Measurements from ENCODE around the gene TCF7L2.

TCF7L2 gene

DNA sequence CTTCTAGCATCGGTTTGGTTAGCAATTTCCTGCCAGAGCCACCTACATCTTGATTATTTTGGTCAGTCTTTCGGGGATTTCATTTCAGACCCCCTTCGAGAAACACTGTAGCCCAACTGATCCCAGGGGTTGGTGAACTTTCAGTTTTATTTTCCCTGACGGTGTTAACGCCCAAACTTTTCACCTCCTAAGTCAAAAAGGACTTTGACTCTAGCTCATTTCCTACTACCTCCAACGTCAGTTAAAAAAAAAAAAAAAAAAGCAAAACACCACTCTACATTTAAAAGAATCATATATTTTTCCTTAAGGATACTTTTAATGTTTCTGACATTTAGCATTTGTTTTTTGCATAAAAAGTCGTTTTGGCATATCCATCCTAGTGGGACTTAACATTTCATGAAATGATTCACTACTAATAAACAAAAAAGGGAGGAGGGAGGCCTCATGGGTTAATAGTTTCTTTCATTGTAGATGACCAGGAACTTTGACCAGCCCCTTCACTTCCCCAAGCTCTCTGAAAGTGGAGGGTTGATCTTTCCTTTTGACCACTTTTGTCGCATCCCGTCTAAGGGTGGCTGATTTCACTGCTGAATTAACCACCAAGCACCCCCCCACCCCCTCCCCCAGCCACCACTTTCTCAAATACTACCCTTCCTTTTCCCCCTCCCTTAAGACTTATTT lies 764 bp upstream of the TCF7L2 start:
- no peak for DNase-seq

DNA sequence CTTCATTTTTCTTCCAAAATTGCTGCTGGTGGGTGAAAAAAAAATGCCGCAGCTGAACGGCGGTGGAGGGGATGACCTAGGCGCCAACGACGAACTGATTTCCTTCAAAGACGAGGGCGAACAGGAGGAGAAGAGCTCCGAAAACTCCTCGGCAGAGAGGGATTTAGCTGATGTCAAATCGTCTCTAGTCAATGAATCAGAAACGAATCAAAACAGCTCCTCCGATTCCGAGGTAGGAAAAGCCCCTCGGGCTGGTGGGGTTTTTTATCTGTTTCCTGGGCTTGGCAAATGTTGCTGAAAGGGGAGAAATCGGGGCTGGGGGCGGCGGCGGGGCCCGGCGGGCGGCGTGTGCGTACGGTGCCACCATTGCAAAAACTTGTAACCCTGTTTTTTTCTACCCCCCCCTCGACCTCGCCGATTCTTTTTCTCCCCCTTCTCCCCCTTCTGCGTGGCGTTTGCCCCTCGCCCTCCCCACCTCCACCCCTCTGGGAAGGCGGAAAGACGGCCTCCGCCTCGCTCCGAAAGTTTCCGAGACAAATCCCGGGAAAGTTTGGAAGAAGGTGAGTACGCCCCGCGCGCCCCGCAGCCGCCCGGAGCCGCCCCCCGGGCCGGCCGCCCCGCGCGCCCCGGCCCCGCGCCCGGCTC lies 789 bp downstream of the TCF7L2 start:
- peak; percentile 17 for DNase-seq

DNA sequence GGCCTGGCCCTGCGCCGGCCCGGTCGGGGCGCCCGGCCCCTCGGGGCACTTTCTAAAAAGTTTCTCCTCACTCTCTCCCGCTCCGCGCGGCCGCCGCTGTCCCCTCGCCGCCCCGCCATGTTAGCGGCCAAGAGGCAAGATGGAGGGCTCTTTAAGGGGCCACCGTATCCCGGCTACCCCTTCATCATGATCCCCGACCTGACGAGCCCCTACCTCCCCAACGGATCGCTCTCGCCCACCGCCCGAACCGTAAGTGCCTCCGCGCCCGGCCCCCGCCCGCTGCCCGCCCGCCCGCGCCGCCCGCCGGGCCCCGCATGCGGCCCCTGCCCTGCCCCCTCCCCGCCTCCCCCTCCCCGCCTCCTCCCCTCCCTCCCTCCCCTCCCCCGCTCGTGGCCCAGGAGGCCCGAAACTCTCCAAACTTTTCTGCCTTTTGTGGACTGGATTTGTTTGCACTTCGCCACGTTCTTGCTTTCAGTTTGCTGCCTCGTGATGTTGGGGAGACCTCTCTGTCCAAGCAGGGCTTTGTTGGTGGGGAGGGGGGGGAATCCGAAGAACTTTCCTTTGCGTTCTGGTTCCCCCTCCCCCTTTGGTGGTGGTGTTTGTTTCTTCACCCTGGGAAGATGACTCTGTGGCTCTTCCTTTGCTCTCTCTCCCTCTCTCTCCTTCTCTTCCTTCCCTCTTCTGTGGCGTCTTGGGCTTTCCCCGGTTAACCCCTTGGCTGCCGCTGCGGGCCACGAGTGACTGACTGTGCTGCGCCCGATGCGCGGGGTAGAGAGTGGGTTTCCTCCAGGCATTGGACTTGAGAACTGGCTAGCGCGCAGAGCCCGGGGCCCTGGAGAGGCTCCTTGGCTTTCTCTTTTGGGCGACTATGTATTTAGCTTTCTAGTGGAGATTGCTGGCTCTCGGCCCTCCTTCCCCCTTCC lies 1.6 kb downstream of the TCF7L2 start:
- peak; percentile 12 for DNase-seq

DNA sequence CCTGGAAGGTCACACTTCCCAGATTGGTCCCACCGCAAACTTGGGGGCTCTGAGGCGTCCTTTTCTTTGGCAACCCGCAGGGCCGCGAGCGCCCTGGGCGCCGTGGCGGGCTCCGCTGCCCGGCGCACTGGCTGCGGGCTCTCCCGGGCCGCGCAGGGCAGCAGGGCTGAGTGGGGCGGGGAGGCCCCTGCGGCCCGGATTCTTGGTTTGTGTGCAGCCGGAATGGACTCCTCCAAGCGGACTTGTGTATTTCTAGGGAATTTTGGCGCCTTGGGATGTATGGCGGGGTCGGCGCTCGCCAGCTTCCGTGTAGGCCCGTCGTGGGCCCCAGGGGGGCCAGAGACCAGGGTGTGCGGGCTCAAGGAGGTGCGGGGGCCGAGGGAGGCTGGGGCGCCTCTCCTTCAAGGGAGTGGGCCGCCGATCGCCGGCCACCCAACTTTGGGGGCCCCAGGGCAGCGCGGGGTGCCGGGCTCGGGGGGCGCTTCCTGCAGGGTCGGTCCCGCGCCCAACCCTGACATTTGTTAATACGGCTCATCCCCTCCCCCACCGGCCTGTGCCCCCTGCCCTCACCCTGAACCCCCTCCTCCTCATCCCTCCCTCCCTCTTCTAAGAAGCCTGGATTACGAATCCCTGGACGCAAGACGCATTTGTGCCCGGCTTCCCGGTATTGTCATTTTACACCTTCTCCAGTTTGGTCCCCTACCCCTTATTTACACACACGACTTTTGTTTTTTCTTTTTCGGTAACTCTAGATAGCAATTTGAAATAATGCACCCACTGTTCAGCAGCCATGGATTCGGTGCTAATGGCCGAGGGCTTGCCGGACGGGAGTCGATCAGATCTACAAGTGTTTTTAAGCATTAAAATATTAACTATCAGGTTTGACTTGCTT lies 2.5 kb downstream of the TCF7L2 start:
- DNase-seq, result no peak

DNA sequence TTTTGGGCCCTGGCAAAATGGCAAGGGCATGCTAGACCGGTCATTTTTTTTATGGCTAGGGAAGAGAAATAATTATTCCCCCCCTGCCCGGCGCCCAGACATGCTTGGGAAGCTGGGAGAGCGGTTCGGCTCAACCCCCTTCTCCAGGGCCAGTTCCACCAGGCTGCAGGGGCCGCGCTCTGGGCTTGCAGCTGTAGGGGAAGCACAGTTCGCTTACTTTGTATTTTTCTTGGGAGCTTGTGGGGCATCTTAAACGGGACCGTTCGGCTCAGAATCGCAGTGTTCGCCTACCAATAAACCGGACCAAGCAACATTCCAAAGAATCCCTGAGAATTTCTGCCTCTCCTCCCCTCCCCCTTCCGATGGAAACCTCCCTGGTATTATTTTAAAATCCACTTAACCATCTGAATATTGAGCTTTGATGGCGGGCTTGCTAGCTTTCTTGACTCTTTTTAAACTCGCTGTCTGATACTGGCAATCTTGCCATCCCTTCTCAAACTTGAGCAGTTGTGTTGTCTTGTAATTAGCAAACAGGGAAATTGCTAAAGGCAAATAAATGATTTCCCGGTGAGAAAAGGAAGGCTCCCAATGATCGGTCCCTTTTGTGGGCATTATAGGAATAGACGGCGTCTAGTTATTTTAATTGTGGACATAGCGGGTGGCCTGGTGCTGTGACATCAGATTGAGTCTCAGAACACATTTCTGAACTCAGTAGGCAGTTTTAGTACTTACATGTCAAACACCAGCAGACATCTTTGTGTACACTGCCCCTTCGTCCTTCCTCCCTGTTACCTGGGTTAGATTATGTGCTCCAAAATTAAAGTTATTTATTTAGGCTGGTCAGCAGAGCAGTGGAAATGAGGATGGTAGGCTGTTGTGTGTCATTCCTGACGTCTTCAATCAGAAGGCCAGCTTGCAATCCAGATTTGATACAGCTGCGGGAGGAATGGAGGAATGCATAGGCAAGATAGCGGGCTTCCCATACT lies 3.4 kb downstream of the TCF7L2 start:
- DNase-seq, result no peak

DNA sequence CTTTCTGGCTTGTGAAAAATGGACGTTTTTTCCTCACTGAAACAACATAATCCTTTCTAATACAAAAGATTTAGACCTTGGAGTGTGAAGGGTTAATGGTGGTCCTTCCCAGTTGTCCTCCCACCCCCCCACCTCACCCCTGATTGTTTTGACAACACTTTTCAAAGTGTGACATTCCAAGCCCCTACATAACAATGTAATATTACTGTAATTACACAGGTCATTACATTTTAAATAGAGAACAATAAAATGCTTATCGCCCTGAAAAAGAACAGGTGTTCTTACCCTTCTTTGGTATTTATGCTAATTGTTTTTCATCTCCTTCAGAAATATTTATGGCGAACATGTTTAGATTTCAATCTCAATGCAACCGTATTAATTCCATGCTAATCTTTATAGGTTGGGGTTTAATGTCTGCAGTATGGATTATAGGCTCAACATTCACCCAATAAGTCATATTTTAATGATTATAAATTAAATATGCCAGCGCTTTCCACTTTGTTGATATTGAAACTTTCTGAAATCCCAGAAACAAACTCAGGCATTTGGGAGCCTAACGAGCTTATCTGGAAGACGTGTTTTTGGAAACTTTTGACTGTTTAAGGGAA lies 5.0 kb downstream of the TCF7L2 start:
- DNase-seq, result no peak

DNA sequence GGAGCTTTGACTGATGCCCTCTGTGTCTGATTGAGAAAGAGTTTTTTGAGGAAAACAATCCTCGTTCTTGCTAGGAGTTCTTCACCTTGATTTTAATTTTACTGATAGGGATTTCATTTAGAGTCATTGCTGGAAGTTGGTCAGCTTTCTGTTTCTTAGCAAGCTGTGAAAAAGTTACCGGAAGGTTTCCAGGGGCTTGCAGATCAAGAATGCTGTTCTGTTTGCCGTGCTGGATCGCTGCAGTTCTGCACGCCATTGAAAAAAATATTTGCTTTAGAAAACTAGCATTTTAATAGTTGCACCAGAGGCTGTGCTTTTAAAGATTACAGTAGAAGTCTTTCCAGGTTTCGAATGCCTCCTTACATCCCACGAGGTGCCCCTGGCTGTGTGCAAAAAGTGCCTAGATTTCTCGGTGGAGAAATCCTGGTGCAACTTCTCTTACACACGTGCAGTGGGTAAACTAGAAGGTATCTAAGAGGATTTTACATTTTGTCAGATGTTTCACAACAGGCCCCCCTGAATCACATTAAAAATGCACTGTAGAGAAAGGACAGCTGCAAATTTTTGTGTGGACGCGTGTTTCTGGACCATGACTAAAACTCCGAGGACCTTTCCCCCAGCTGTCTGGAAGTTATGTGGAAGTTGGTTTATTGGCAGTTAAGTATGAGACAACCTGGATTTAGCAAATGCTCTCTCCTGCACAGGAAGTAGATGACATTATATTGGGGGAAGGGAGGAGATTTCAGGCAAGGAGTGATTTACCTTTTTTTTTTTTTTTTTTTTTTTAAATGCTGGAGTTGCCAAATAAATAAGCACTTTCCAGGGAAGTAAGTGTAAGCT lies 5.8 kb downstream of the TCF7L2 start:
- DNase-seq, result no peak

DNA sequence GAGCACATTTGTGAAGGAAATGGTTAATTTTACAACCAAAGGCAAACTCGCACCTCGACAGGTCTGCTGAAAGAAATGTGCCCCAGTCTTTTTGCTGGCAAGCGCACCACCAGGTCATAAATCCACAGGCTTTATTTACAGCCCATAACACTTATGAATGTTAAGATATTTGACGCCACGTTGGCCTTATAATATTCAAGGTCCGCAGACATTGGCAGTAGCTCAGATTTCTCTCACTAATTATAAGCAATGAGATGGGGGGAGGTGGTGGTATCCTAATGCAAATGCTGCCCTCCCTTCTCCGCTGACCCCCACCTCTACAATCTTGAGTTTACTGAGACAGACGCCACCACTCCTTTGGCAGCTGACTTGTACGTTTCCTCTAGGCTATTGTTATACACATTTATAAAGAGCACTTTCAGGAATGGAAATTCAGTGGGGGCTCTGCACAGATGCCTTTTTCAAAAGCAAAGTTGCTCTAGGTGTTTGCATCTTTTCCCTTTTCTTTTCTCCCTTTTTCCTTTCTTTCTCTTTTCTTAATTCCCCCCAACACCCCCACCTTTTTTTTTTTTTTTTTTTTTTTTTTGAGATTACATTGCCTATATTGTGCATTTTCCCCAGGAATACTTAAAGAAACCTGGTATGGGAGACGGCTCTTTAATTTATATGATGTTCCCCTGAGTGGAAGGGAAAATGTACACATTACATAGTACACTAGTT lies 6.7 kb downstream of the TCF7L2 start:
- no peak for DNase-seq

DNA sequence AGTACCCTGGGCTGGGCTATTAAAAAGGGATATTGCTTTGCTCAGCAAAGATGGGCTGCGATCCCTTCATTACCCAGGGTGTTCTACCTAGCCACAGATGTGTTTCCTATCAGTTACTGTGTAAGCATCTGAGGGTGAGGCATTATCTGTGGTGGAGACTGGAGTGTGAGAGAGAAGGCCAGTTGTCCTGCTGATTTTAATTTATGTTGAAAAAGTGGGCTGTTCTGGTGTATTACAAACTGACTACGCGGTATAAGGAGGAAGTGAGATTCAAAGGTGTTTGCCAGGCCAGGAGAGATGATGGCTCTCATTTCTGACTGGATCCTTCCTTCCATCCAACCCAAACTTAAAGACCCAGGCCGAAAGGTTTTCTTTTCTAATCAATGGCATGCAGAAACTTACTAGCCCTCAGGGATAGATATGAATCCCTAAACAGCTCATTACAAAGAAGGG lies 7.6 kb downstream of the TCF7L2 start:
- no peak for DNase-seq

DNA sequence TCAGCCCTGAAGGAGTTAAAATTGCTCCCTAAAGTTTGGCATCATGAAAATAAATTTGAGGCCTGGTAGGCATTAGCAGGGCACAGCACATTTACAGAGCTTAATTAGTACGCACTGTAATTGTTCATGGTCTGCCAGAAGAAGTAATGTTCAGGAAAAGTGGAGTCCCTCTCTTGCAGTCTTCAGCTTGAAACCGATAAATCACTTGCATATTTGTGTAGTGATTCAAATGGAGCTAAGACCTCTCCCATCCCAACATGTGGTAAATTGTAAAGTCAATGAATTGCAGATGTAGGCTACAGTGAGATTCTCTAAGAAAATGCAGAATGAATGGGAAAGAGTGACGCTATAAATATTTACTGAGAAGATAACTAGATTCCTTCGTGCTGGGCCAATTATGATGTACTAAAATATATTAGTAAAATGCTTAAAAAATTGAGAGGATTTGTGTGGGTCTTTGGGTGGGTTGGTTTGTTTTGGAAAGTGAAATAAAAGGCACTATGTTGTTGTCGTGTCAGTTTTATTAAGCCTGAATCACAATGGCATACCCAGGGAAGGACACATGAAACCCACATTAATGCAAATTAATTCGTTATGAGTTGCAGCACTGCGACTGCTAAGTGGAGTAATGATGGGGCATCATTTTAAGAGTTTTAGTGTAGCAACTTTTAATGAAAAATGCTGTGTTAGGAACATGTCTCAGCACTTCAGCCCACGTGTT lies 8.4 kb downstream of the TCF7L2 start:
- no peak for DNase-seq

DNA sequence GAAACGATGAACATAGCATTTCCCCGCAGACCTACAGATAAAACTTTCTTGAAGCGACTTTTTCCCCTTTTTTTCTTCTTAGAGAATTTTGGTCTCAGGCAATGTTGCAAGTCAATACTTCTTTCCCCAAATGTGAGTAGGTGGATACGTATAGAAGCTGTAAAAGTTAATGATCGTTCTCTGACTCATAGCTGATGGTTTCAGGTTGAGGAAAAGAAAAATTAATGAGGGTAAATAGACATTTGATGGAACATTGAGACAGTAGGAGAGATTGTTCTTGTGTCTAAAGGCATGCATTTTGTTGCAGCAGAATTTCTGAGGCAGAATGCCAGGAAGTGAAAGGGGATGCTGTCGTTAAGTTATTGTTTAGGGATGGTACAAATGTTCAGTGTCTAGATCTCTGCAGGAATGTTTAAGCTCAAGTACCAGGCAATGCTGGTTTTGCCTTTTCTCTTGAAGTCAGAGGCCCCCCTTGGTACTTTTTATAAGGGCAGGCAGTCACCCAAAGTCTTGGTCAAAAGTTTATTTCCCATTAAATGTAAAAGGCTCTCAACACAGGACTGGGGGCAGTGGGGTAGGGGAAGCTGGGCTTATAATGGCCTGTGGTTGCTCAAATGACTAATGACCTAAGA lies 9.3 kb downstream of the TCF7L2 start:
- DNase-seq, result no peak

DNA sequence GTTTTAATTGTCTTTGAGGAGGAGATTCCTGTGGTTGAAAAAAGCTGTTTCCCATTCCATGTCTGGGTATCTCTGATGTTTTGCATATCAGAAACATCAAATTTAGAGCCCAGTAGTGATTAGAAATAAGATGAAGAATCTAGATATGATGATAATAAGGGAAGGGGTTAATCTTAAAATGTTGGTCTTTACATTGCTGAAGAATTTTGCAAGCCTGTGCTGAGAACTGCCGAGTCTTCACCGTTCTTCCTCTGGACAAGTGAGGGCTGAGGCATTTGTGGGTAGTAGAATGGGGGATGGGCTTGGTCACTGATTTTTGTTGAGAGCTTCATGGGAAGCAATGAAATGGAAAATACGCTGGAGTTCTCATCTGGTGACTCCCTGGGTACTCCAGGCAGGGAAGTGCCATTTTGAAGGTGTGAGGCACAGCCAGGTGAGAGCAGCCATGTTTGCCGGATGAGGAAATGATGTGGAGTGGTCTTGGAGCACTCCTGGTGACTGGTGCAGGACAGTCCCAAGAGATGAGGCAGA lies 10.2 kb downstream of the TCF7L2 start:
- no peak for DNase-seq

DNA sequence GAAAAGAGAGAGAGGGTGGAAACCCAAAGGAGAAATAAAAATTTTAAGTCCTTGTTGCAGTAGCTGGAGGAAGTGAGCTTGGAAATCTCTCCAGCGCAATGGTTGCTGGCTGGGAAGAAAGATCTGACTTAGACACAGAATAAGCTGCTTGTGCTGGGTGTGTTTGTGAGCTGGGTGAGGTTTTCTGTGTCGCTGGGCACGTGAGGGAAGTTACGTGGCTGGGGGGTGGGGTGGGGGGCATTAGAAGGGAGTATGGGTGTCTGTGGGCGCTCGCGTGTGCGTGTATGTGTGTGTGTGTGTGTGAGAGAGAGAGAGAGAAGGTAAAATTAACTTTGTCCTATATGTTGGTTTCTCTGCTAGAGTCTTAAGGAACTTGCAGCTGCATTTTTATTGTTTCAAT lies 11.6 kb downstream of the TCF7L2 start:
- no peak for DNase-seq

DNA sequence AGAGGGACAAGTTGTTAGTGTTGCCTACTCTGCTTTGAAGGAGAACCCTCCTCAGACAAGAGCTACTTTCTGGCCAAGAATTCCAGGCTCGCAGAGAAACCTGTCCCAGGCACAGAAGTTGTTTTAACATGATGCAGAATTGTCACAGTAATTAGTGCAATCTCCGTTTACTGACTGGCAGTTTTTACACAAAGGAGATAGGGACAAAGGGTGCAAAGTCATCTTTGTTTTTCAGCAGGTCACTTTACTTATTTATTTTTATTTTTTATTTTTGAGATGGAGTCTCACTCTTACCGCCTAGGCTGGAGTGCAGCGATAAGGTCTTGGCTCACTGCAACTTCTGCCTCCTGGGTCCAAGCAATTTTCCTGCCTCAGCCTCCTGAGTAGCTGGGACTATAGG lies 12.3 kb downstream of the TCF7L2 start:
- no peak for DNase-seq

DNA sequence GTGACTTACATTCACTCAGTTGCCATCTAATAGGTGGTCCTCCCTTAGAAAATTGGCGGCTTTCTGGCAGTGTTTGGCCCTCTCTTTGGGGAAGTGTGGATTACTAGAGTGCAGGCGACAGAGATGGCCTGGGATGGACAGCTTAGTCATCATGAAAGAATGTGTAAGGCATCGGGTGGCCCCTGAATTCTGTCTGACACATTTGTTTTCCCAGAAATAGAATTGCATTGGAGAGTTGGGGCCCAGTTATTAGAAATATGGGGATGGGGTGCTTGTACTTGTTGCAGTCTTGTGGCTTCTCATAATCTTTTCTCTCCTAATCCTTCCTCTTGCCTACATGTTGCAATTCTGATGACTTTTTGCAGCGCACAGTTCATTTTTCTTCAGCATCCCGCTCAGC lies 13.8 kb downstream of the TCF7L2 start:
- no peak for DNase-seq

DNA sequence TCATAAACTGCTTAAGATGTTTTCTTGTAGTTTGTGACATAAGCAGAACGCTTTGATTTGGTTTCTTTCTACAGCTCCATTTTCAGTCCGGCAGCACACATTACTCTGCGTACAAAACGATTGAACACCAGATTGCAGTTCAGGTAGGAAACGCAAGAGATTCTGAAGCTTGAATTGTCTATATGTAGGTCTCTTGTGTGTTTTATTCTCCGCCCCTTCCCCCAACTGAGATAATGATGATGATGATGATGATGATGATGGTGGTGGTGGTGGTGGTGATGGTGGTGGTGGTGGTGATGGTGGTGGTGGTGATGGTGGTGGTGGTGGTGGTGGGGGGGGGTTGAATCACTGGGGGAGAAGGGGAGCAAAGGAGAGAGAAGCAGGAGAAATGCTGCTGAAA lies 14.4 kb downstream of the TCF7L2 start:
- DNase-seq, result no peak

DNA sequence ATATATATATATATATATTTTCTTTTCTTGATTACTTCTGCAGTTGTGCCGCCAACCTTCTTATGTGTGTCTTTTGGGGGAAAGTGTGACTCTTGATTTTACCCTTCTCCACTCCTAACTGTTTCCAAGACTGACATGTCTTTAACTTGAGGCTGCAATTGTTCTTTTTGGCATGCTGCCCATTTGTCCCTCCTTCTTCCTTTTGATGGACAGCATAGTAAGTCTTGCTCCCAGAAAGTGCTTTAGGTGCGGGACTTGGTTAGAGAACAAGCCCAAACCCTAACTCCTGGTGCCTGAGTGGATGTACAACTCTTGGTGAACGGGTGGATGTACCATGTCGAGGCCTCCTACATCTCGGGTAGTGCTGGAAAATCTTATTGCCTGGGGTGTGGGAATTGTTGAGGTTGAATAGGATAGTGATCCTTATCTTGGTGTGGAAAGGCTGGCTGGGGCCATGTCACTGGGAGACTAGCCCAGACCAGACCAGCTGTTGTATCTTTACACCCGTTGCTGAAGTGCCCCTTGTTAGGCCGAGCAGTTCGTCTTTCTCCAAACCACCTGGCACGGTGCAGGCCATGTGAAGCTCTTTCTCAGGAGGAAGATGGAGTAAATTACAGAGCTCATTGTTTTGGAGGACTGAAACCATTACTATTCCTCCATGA lies 16.3 kb downstream of the TCF7L2 start:
- no peak for DNase-seq

All from hematopoietic multipotent progenitor cell treated with erythropoietin and hydrocortisone succinate and interleukin-3 and kit ligand, for 8 days (in vitro differentiated cells).